ENCODE measurements around the gene SIKE1. TPM values are rescaled to one million over a fixed set of nuclear protein-coding genes. Genes with fewer than 3 reads are reported as not detected.

SIKE1 gene
- total and polyA plus RNA-seq, 10 donors = 10.1 to 51.0 (median 36.8) TPM

DNA sequence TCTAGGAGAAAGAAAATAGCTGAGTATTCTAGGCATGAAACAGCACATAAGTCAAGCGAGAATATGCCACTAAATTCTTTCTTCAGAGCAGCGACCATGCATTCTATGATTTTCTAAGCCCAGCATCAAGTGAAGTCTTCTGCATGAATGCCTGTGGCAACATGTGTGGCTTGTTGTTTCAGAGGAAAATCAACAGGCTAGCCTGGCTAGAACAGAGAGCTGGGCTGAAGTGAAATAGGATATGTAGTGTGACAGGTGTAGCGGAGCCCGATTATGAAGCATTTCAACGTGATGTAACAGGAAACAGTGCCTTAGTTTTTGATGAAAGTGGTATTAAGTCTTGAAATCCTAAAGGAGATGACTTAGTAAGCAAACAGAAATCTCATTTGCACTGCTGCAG is 29.7 kb downstream of the SIKE1 start:
- peaks cover 56 to 100% (median 97%) of the 10 kb centered on the region in 6 donors for H3K4me1 ChIP-seq
- WGBS, 5 donors = 48 to 60% (median 54%) methylated on average over 5 of the region's 5 CpGs
- intact Hi-C loops (cut with DNase I; ENCODE audit: low total_unique reads) = no loop called here

DNA sequence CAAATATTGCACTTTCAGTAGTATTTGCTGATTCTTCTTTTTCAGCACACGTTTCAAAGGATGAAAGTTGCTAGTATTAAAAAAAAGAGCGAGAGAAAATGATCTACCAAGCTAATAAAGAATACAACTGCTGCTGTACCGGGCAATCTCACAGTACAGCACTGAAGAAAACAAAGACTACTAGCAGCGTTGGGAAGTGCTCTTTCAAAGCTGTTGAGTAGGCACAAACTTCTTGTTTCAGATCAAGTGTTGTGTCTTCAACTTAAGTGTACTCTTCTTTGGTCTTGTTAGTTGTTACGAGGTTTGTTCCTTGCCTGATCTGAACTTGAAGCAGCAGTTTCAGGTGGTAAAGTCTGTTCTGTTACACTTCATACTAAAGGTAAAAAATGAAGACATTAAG is 30.6 kb downstream of the SIKE1 start:
- intact Hi-C loops (cut with DNase I; ENCODE audit: low total_unique reads) = no loop called here
- TF ChIP-seq POLR2A (IDR thresholded peaks at IDR 0.05) (no peak), POLR2AphosphoS5 (IDR thresholded peaks at IDR 0.05) (no peak)
- TF ChIP-seq, protein P1, sequence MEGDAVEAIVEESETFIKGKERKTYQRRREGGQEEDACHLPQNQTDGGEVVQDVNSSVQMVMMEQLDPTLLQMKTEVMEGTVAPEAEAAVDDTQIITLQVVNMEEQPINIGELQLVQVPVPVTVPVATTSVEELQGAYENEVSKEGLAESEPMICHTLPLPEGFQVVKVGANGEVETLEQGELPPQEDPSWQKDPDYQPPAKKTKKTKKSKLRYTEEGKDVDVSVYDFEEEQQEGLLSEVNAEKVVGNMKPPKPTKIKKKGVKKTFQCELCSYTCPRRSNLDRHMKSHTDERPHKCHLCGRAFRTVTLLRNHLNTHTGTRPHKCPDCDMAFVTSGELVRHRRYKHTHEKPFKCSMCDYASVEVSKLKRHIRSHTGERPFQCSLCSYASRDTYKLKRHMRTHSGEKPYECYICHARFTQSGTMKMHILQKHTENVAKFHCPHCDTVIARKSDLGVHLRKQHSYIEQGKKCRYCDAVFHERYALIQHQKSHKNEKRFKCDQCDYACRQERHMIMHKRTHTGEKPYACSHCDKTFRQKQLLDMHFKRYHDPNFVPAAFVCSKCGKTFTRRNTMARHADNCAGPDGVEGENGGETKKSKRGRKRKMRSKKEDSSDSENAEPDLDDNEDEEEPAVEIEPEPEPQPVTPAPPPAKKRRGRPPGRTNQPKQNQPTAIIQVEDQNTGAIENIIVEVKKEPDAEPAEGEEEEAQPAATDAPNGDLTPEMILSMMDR (IDR thresholded peaks at IDR 0.05 in 8 of 11, conservative IDR thresholded peaks at IDR 0.05 in 3 of 11) = no peak
- H3K27ac ChIP-seq = no peak overlapping the region
- no peak for DNase-seq
- H3K4me1 ChIP-seq = peaks cover 46 to 100% (median 95%) of the 10 kb centered on the region in 6 donors
- H3K9me3 ChIP-seq = no peaks in the 10 kb centered on the region
- no peak overlapping the region for H3K4me3 ChIP-seq
- no peaks in the 10 kb centered on the region for H3K27me3 ChIP-seq (replicated peaks in 1 of 7)
- peaks cover 0 to 60% (median 38%) of the 10 kb centered on the region in 6 donors for H3K36me3 ChIP-seq
- WGBS, 5 donors = 72 to 85% (median 80%) methylated on average over 5 of the region's 5 CpGs

More for the DNA sequence above, 29.7 kb downstream of the SIKE1 start:
- H3K9me3 ChIP-seq = no peaks in the 10 kb centered on the region
- H3K4me3 ChIP-seq = no peak overlapping the region
- DNase-seq = no peak
- peaks cover 0 to 51% (median 32%) of the 10 kb centered on the region in 6 donors for H3K36me3 ChIP-seq
- H3K27me3 ChIP-seq (replicated peaks in 1 of 7) = no peaks in the 10 kb centered on the region
- TF ChIP-seq, protein P1 (IDR thresholded peaks at IDR 0.05 in 8 of 11, conservative IDR thresholded peaks at IDR 0.05 in 3 of 11) = no peak
- TF ChIP-seq POLR2AphosphoS5 (IDR thresholded peaks at IDR 0.05) (no peak), POLR2A (IDR thresholded peaks at IDR 0.05) (no peak)
- H3K27ac ChIP-seq = peak overlapping the region in 1 of 8 donors; percentile 0

DNA sequence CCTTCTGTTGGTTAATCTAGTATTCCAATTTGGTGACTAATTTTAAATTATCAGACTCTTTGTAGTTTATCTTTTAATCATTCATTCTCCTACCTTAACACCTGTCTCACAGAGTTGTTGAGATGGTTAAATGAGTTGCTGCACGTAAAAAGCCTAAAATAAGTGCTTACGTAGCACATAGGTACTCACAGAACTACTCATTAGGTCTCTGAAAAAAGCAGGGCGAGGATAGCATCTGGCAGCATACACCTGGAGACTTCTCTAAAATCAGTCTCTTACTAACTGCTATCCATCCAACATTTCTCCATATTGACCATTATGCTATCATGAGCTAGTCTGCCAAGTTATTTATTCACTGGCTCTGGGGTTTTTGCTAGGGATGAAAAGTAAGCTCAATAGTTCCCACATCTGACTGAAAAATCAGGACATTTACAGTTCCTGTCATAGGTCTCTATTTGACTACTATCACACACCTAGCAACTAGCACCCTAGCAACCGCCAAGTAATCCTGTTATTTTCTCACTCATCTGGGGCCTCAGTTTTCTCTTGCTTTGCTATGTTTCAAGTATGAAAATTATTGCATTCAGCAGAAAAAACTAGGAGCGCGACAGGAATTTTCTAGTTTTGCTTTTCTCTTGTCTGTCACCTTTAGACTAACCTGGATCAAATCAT is 33.9 kb downstream of the SIKE1 start:
- Histone ChIP-seq H3K9me3 (no peaks in the 10 kb centered on the region), H3K27me3 (replicated peaks in 1 of 7) (no peaks in the 10 kb centered on the region), H3K4me1 (peaks cover 15 to 100% (median 73%) of the 10 kb centered on the region in 6 donors), H3K27ac (no peak overlapping the region), H3K4me3 (no peak overlapping the region), H3K36me3 (peaks cover 0 to 92% (median 50%) of the 10 kb centered on the region in 6 donors)
- intact Hi-C loops (cut with DNase I; ENCODE audit: low total_unique reads) = no loop called here
- TF ChIP-seq, protein P1 (IDR thresholded peaks at IDR 0.05 in 8 of 11, conservative IDR thresholded peaks at IDR 0.05 in 3 of 11) = no peak
- TF ChIP-seq POLR2A (IDR thresholded peaks at IDR 0.05) (no peak), POLR2AphosphoS5 (IDR thresholded peaks at IDR 0.05) (no peak)
- WGBS, 5 donors = 75 to 86% (median 81%) methylated on average over 6 of the region's 6 CpGs
- no peak for DNase-seq

DNA sequence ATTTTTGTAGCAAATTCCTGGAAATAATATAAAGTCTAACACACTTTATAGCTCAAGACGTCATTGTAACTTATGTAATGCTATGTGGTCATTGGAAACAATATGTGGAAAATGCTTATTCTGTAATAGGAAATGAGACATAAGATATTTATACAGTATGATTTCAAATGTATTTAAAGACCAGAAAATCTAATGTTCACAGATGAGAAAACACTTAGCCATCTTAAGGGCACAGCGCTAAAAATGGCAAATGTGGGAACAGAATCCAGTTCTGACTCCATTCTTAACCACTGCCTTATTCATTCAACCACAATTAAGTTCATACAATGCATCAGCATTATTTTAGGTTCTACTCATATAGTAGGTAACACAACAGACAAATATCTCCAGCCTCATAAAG is 35.2 kb downstream of the SIKE1 start:
- WGBS, 5 donors = 46 to 70% (median 58%) methylated on average over 2 of the region's 2 CpGs
- DNase-seq = no peak

More for the DNA sequence above, 35.2 kb downstream of the SIKE1 start:
- Histone ChIP-seq H3K27ac (no peak overlapping the region), H3K36me3 (peaks cover 0 to 100% (median 52%) of the 10 kb centered on the region in 6 donors), H3K4me1 (peaks cover 4 to 99% (median 63%) of the 10 kb centered on the region in 6 donors), H3K27me3 (replicated peaks in 1 of 7) (no peaks in the 10 kb centered on the region), H3K4me3 (no peak overlapping the region), H3K9me3 (no peaks in the 10 kb centered on the region)
- no peak for TF ChIP-seq POLR2A (IDR thresholded peaks at IDR 0.05)
- no peak for TF ChIP-seq POLR2AphosphoS5 (IDR thresholded peaks at IDR 0.05)
- TF ChIP-seq, protein P1 (IDR thresholded peaks at IDR 0.05 in 8 of 11, conservative IDR thresholded peaks at IDR 0.05 in 3 of 11) = no peak
- intact Hi-C loops (cut with DNase I; ENCODE audit: low total_unique reads) = no loop called here

Data from spleen (tissue), 11 donors.